HG03045 (cell line): ENCODE measurements around the gene CTXN1.

Experiments used
- ATAC-seq: cut with Tn5 transposase; IDR thresholded peaks from one replicate; pipeline ENCODE4 v1.9.1; 2021; ENCODE audit warnings: mild to moderate bottlenecking, moderate library complexity; ENCODE audit not compliant: unreplicated experiment

CTXN1 gene

DNA sequence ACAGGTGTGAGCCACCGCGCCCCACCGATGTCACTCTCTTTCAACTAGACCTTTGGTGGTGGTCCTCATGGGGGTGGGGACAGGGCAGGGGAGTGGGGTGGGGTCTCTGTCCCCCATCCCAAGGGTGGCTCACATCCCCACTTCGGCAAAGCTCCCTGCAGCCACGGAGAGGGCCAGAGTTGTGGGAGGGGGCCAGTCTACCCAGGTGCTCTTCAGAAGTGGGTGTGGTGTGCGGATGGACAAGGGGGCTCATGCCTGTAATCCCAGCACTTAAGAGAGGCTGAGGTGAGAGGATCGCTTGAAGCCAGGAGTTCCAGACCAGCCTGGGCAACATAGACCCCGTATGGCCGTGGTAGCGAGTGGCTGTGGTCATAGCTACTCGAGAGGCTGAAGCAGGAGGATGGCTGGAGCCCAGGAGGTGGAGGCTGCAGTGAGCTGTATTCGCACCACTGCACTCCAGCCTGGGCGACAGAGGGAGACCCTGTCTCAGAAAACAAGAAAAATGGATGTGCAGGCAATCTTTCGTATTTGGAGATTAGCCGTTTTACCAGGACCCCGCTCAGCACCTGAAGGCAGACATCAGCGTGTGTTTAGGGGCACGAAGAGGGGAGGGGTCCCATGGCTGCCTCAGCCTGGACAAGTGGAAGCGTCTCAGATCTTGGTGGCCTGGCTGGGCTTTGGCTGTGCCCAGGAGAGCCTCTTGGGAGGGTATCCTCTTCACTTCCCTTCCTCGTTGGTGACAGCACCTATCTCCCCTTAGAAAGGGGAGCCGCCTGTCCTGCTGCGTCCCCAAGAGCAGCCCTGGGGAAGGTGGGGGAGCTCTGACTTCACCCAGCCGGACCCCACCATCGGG is 10.5 kb downstream of the CTXN1 start:
- no peak for ATAC-seq

GRCh38 chr19:7914598-7915045 is 11.3 kb downstream of the CTXN1 start, which contains the start of gene TGFBR3L:
Gene TGFBR3L (plus strand): TSS chr19:7914830.
- ATAC-seq, result no peak

- no peak for ATAC-seq
These were observed 11.8 kb downstream of the CTXN1 start for GRCh38 chr19:7914099-7914498.

DNA sequence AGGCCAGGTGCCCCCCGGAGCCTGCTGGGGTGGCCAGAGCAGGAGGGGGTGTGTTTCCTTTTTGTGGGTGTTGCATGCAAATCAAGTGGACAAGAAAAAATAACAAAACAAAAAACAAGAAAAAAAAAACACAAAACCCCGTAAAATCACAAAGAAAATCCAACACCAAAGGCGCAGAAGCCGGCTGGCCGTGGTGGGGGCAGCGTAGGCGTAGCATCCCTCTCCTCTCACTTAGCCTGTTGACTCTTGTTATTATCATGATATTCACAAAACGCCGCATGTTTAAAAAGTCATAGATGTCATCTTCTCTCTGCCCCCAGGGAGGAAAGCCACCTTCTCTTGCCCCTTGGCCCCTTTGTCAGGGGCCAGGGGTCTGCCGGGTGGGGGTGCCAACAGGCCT is 12.3 kb downstream of the CTXN1 start:
- no peak for ATAC-seq

DNA sequence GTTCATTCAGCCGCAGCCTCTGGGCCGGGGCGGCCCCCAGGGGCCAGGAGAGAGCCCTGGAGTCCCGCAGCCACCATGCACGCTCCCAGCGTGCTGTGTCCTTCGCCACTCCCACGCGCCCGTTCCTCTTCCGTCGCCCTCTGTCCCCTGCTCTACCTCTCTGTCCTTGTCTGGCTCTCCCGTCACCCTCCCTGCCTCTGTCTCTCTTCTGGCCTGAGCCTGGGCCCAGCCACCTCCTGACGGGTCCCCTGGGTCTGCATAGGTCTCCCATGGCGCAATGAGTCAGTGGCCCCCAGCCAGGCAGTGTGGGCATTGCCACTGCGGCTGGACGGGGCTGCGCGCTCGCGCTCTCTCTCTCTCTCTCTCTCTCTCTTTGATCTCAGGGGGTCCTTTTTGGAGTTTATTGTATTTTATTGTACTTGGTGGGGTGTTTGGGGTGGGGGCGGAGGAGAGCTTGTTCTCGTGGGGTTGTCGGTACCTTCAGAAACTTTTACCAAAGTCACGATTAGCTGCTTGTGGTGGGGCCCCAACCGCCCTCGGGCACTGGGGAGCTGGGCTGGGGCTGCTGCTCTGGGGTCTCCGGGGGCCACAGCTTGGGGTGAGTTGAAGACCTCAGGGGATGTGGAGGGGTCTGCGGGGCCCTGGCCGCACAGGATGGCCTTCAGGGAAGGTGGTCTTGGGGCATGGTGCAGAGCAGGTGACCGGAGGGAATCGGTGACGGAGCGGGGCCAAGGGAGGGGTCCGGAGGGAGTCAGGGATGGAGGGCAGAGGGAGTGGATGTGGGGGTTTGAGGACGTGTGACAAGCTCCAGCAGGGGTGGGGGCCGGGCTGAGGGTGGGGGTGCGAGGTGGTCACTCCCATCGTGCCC is 13.0 kb downstream of the CTXN1 start:
- no peak for ATAC-seq

- no peak for ATAC-seq
These were observed 13.7 kb downstream of the CTXN1 start for GRCh38 chr19:7912144-7912696.

- no peak for ATAC-seq
These were observed 14.3 kb downstream of the CTXN1 start for GRCh38 chr19:7911508-7912143.

DNA sequence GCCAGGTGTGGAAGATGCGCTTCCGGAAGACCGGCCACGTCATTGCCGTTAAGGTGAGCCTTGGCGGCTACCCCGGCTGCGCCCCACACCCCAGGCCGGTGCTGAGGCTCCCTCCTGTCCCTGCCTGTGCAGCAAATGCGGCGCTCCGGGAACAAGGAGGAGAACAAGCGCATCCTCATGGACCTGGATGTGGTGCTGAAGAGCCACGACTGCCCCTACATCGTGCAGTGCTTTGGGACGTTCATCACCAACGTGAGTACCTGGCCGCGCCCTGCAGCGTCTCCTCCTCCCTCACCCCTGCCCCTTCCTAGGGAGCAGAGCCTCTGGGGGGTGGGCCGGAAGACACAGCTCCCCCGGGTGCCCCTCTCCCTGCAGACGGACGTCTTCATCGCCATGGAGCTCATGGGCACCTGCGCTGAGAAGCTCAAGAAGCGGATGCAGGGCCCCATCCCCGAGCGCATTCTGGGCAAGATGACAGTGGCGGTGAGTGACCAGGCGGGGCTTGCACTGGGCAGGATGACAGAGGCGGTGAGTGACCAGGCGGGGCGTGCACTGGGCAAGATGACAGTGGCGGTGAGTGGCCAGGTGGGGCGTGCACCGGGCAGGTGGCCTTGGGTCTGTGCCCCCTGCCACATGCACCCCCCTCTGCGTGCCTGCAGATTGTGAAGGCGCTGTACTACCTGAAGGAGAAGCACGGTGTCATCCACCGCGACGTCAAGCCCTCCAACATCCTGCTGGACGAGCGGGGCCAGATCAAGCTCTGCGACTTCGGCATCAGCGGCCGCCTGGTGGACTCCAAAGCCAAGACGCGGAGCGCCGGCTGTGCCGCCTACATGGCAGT is 15.4 kb downstream of the CTXN1 start:
- ATAC-seq, result no peak

DNA sequence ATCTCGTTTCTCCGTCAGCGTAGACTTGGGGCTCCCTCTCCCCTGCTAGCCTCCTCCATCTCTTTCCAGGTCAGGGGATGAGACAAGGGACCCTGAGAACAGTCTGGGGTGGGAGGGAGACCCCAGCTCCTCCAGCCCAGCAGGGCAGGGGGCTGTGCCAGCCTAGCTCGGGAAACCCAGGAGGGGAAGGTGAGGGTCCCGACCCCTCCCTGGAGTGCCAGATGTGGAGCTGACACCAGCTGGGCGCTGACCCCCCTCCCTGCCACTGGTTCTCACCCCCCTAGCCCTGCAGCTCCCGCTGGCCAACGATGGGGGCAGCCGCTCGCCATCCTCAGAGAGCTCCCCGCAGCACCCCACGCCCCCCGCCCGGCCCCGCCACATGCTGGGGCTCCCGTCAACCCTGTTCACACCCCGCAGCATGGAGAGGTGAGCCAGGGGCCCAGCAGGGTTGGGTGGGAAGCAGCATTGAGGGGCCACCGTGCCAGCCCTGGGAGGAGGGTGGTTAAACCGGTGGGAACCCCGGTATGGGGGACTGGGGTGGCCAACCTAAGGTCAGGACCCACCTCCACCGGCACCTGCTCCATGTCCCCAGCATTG is 16.4 kb downstream of the CTXN1 start:
- no peak for ATAC-seq

DNA sequence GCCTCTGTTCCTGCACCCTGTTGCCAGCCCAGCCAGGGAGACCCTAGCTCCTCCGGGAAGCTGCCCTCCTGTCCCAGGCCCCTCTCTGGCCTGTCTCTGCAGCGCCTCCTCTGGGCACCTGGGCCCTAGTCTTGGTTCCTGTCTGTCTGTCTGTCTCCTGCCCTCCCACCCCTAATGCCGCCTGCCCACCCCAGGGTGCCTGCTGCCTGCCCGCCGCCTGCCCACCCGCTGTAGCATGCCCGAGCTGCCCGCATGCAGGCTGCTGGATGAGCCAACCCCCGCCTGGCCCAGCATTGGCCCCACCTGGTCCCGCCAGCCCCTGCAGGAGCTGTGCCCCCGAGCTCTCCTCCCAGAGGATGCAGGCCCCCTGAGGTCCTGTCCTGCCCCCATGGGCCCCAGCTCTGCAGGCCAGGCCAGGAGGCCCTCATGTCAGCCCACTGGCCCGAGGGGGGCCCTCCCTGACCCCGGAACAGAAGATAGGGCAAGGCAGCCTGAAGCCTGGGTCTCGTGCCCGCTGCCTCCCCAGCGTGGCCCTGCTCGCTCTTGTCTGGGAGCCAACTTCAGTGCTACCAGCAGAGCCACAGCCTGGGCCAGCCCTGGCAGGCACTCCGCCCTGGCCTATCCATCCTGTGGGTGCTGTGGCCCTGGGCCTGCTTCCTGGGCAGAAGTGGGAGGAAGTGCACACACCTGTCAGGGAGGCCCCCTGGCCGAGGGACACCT is 17.0 kb downstream of the CTXN1 start:
- ATAC-seq, result no peak

DNA sequence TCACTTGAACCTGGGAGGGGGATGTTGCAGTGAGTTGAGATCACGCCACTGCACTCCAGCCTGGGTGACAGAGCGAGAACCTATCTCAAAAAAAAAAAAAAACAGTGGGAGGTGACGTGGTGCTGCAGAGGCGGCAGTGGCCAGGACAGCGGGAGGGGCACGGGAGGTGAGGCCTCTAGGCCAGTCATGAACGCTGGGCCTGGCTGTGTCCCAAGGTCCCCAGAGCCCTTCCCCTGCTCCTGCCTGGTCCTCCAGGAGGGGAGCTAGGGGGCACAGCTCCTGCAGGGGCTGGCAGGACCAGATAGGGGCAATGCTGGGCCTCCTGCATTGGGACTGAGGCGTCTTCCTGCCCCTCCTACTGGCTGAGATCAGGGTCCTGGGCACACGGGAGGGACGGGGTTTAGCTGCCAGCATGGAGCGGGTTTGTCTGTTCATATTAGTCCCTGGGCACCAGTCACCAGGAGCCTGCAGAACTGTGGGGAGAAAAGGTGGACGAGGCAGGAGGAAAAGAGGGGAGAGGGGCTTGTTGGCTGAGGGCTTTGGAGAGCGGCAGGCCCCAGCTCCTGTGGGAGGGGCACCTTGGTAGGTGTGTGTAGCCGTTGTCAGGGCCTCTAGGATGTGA is 17.7 kb downstream of the CTXN1 start:
- ATAC-seq, result no peak

DNA sequence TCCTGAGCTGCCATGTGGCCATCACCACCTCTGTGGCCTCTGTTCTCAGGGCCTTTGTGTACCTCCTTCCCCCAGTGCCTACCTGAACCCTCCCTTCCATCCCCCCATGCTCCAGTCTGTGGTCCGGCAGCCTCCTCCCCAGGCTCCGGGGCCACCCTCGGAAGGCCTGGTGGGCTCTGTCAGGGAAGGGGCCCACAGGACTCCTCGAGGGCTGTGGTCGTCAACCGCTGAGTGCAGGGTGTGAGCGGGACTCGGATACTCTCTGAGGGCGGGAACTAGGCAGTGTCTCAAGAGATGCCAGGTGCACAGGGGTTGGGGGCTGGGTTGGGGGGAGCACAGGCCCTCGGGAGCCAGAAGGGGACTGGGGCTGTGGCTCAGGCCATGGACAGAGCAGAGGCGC is 18.4 kb downstream of the CTXN1 start:
- ATAC-seq, result no peak

- no peak for ATAC-seq
These were observed 18.8 kb downstream of the CTXN1 start for GRCh38 chr19:7907122-7907521.

DNA sequence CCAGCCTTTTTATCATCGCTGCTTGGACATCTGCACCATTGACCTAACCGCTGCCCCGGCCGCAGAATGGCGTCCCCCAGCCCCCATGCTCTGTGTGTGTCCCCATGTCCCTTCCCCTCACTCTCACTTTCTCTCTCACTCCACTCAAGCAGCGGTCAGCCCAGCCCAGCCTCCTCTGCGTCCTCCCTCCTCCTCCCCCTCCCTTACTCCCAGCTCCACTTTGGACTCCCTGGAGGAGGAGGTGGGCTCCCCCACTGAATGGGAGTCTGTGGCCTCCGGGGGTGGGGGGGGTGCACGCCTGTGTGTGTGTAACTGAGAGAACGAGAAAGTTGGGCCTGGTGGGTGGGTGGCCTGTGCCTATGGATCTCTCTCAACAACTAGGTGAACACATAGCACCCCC is 20.1 kb downstream of the CTXN1 start:
- ATAC-seq, result no peak

- ATAC-seq, result no peak
These were observed 20.7 kb downstream of the CTXN1 start for GRCh38 chr19:7905268-7905667.

DNA sequence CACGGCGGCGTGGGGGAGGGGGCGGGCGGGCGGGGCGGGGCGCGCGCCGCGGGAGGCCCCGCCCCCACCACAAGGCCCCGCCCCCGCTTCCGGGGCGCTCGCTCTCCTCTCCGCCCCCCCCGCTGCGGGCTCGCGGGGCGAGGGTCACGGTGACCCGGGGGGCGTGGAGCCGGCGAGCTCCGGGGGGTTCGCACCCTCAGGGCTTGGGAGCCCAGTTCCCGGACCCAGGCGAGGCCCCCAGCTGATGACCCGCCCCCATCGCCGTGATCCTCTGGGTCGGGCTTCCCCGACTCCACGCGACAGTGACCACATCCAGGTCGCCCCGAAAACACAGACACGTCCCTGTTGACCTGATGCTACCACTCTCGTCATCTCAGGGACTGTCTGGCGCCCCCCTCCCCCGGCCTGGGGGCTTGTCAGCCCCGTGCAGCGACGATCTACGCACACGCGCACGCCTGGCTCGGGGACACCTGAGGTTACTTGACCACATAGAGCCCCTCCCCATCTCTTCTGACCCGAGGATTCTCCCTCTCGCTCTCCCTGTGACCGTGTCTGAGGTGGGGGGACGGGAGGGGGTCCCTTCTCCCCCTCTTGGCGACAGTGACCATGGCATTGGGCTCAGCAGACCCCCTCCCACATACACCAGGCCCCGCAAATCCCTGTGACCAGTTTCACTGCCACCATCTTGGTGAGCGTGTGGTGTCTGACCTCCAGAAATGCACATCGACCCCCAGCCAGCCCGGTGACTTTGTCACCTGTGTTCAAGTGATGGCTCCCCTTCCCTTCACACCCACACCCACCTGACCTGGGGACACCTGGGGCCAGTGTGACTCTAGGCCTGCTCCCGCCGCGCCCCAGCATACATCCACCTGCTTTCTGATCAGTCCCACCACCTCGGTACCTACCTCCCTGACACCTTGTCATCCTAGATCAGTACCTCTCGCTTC is 21.6 kb downstream of the CTXN1 start:
- ATAC-seq, result peak; percentile 30

DNA sequence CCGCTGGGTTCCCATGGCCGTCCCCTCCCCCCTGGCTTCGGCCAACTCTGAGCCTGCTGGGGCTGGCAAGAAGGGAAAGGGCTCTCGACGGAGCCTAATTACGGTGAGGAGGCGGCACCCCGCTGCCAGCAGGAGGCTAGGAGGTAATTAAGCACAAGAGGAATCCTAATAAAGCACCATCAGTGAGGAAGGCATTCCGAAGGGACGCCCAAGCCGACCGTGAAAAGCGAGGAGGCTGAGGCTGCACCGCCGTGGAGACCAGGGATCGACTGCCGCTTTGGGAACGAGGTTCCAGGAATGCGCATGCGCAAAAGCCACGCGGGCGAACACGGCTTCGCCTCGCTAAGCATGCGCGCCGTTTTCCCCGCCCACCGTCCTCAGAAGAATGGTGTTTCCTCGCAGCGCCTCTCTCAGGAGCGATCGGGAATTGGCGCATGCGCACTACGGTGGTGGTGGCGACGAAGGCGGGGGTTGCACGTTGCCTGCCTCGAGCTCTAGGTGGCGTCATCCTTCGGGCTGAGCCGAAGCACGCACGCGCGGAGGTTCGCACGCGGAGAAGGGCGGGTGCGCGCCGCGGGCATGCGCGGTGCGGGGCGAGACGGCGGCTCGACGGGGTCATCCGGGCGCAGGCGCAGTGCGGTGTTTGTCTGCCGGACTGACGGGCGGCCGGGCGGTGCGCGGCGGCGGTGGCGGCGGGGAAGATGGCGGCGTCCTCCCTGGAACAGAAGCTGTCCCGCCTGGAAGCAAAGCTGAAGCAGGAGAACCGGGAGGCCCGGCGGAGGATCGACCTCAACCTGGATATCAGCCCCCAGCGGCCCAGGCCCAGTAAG is 22.5 kb downstream of the CTXN1 start, which contains the start of gene MAP2K7:
Gene MAP2K7 (plus strand): TSS at position 634 of the 830 bp plus-strand sequence. CDS start 68 bp downstream, at position 702.
- ATAC-seq, result peak; percentile 85
